K562 (cell line): ENCODE measurements around the gene PRXL2B. TPM values are rescaled to one million over a fixed set of nuclear protein-coding genes. Genes with fewer than 3 reads are reported as not detected.

Source experiments
- CHD2 ChIP-seq: IDR thresholded peaks from 2 replicates; pipeline ENCODE4 v1.6.1; 2011; ENCODE audit warnings: low read depth, low read length
- CHD4 ChIP-seq: fragments of 200-600 bp; sonication (generic); IDR thresholded peaks from 3 replicates; pipeline ENCODE4 v1.6.1; 2012; ENCODE audit warnings: low read depth, mild to moderate bottlenecking, mixed read lengths, low read length, inconsistent platforms; ENCODE audit not compliant: insufficient read depth, insufficient replicate concordance, poor library complexity, severe bottlenecking
- FOXK2 ChIP-seq, 2 experiments: fragments of 450-650 bp; IDR thresholded peaks in 1 of 2; conservative IDR thresholded peaks in 1 of 2; 2 replicates each; pipeline ENCODE4 v1.6.1; 2016; ENCODE audit warnings: low read depth in 2 of 2, mild to moderate bottlenecking in 1 of 2
- MAFF ChIP-seq: IDR thresholded peaks from 2 replicates; pipeline ENCODE4 v1.6.1; 2012; ENCODE audit warnings: low read length, improper control_type of control experiment
- NELFE ChIP-seq: IDR thresholded peaks from 2 replicates; pipeline ENCODE4 v1.6.1; 2011; ENCODE audit warnings: mild to moderate bottlenecking; ENCODE audit not compliant: insufficient read depth, insufficient read length
- STAT5B ChIP-seq: fragments of 250-450 bp; sonication (Bioruptor Pico); IDR thresholded peaks from 2 replicates; pipeline ENCODE4 v1.8.0; 2021; ENCODE audit warnings: mild to moderate bottlenecking, inconsistent platforms
- ZNF12 ChIP-seq: sonication (generic); formaldehyde crosslinking; IDR thresholded peaks from 2 replicates; pipeline ENCODE4 v1.4.0; 2020; ENCODE audit warnings: mild to moderate bottlenecking, missing genetic modification reagents
- ZNF143 ChIP-seq: sonication (generic); formaldehyde crosslinking; IDR thresholded peaks from 2 replicates; pipeline ENCODE4 v1.9.0; 2022; ENCODE audit warnings: mild to moderate bottlenecking, missing genetic modification reagents
- ZNF212 ChIP-seq: fragments of 450-650 bp; formaldehyde crosslinking; IDR thresholded peaks from 2 replicates; pipeline ENCODE4 v1.4.0; 2020; ENCODE audit warnings: mild to moderate bottlenecking
- polyA plus RNA-seq, 8 experiments: library from polyadenylated mRNA; depleted of rRNA in 4 of 8; stranded (reverse) in 5 of 8; unstranded in 3 of 8; fragments of >200 nt; fragmentation: Nextera tagmentation in 2 of 8; fragmentation: Illumina TruSeq in 1 of 8; extraction: Ambion mirVana in 2 of 8; extraction: Trizol in 1 of 8; gene quantifications; 2 replicates each; pipeline versions ENCODE4 v1.2.1 to v1.2.3, GENCODE V29; 2011 to 2014; ENCODE audit warnings: inconsistent platforms in 1 of 8, missing spikeins in 1 of 8
- total RNA-seq, 7 experiments: library from RNA; depleted of rRNA in 6 of 7; stranded (reverse); fragments of >200 nt in 6 of 7; fragmentation: Illumina TruSeq in 2 of 7; extraction: Trizol in 2 of 7; gene quantifications; 2 replicates each; pipeline versions ENCODE4 v1.2.1 to v1.2.3, GENCODE V29; 2011 to 2021; ENCODE audit warnings: low replicate concordance in 1 of 7
- TF ChIP-seq, protein P1 (sequence below): sonication (generic); formaldehyde crosslinking; IDR thresholded peaks from 2 replicates; pipeline ENCODE4 v1.8.0; 2022; ENCODE audit warnings: mild to moderate bottlenecking, missing genetic modification reagents
- TF ChIP-seq, protein P2 (sequence below): sonication (generic); formaldehyde crosslinking; IDR thresholded peaks from 2 replicates; pipeline ENCODE4 v1.9.0; 2022; ENCODE audit warnings: mild to moderate bottlenecking, missing genetic modification reagents
- TF ChIP-seq, protein P3 (sequence below): sonication (generic); formaldehyde crosslinking; IDR thresholded peaks from 2 replicates; pipeline ENCODE4 v1.8.0; 2023; ENCODE audit warnings: missing genetic modification reagents, mild to moderate bottlenecking, borderline replicate concordance

Gene PRXL2B
- total and polyA plus RNA-seq, 9 of the 15 experiments (the other 6 are each of a cell fraction or from before 2014, with no cell fraction given), result 0.99 to 25.3 (median 11.8) TPM

DNA sequence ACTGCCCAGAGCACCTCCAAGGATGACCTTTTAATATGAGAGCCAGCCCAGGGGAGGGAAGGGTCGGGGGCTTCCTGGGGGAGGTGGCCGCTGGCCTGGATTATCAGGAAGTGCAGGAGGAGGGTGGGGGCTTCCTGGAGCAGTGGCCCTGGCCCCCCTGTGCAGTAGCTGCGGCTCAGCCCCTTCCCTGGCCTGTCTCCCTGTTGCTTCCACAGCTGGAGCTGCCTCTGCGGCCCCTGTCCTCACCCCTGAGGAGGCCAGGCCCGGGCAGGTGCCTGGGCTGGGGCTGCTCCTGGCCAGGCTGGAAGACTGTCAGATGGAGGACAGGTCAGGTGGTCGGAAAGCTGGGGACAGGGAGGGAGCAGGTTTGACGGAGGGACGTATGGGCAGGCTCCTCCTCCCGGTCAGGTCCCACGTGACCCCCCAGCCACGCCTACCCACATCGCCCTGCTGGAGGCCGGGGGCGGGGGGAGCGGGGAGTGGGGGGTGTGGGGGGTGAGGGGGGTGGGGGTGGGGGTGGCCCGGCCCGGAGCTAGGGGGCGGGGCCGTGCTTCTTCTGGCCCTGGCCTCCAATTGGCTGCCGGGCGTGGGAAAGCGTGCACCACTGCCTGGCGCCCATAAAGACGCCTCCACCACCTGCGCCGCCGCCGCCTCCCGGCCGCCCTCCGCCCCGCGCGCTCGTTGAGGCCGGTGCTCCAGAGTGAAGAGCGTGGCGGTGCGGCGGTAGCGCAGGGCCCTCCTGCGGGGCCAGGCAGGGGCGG is 40.6 kb upstream of the PRXL2B start (continued):
- TF ChIP-seq, protein P1, sequence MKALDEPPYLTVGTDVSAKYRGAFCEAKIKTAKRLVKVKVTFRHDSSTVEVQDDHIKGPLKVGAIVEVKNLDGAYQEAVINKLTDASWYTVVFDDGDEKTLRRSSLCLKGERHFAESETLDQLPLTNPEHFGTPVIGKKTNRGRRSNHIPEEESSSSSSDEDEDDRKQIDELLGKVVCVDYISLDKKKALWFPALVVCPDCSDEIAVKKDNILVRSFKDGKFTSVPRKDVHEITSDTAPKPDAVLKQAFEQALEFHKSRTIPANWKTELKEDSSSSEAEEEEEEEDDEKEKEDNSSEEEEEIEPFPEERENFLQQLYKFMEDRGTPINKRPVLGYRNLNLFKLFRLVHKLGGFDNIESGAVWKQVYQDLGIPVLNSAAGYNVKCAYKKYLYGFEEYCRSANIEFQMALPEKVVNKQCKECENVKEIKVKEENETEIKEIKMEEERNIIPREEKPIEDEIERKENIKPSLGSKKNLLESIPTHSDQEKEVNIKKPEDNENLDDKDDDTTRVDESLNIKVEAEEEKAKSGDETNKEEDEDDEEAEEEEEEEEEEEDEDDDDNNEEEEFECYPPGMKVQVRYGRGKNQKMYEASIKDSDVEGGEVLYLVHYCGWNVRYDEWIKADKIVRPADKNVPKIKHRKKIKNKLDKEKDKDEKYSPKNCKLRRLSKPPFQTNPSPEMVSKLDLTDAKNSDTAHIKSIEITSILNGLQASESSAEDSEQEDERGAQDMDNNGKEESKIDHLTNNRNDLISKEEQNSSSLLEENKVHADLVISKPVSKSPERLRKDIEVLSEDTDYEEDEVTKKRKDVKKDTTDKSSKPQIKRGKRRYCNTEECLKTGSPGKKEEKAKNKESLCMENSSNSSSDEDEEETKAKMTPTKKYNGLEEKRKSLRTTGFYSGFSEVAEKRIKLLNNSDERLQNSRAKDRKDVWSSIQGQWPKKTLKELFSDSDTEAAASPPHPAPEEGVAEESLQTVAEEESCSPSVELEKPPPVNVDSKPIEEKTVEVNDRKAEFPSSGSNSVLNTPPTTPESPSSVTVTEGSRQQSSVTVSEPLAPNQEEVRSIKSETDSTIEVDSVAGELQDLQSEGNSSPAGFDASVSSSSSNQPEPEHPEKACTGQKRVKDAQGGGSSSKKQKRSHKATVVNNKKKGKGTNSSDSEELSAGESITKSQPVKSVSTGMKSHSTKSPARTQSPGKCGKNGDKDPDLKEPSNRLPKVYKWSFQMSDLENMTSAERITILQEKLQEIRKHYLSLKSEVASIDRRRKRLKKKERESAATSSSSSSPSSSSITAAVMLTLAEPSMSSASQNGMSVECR, result peak; percentile 21; the same call in 1 of the 2 replicates
- TF ChIP-seq ZNF212 (CRISPR knock-in tag) (no peak), ZNF12 (CRISPR knock-in tag) (no peak), MAFF (no peak), CHD2 (no peak), CHD4 (no peak), ZNF143 (no peak), STAT5B (no peak), NELFE (no peak), FOXK2 (conservative IDR thresholded peaks at IDR 0.05 in 1 of 2, IDR thresholded peaks at IDR 0.05 in 1 of 2; ENCODE audit: low read depth in 2 of 2) (no peak; a peak in 1 of 4 replicates)
- TF ChIP-seq, protein P2, sequence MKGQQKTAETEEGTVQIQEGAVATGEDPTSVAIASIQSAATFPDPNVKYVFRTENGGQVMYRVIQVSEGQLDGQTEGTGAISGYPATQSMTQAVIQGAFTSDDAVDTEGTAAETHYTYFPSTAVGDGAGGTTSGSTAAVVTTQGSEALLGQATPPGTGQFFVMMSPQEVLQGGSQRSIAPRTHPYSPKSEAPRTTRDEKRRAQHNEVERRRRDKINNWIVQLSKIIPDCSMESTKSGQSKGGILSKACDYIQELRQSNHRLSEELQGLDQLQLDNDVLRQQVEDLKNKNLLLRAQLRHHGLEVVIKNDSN (CRISPR knock-in tag), result peak; percentile 94
- TF ChIP-seq, protein P3, sequence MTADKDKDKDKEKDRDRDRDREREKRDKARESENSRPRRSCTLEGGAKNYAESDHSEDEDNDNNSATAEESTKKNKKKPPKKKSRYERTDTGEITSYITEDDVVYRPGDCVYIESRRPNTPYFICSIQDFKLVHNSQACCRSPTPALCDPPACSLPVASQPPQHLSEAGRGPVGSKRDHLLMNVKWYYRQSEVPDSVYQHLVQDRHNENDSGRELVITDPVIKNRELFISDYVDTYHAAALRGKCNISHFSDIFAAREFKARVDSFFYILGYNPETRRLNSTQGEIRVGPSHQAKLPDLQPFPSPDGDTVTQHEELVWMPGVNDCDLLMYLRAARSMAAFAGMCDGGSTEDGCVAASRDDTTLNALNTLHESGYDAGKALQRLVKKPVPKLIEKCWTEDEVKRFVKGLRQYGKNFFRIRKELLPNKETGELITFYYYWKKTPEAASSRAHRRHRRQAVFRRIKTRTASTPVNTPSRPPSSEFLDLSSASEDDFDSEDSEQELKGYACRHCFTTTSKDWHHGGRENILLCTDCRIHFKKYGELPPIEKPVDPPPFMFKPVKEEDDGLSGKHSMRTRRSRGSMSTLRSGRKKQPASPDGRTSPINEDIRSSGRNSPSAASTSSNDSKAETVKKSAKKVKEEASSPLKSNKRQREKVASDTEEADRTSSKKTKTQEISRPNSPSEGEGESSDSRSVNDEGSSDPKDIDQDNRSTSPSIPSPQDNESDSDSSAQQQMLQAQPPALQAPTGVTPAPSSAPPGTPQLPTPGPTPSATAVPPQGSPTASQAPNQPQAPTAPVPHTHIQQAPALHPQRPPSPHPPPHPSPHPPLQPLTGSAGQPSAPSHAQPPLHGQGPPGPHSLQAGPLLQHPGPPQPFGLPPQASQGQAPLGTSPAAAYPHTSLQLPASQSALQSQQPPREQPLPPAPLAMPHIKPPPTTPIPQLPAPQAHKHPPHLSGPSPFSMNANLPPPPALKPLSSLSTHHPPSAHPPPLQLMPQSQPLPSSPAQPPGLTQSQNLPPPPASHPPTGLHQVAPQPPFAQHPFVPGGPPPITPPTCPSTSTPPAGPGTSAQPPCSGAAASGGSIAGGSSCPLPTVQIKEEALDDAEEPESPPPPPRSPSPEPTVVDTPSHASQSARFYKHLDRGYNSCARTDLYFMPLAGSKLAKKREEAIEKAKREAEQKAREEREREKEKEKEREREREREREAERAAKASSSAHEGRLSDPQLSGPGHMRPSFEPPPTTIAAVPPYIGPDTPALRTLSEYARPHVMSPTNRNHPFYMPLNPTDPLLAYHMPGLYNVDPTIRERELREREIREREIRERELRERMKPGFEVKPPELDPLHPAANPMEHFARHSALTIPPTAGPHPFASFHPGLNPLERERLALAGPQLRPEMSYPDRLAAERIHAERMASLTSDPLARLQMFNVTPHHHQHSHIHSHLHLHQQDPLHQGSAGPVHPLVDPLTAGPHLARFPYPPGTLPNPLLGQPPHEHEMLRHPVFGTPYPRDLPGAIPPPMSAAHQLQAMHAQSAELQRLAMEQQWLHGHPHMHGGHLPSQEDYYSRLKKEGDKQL, result 0 out of 2 replicates have a peak, but pooled peaks have one; percentile 13
